Endometrium (tissue), 2 donors: ENCODE results near the gene WASF3.
"Not testable (repeated sequence)": the region's sequence is repeated elsewhere in the genome, so short reads cannot be mapped to it uniquely, and the experiment has no call there.

Experiments
- FAIRE-seq: peaks from 2 replicates; lab custom pipeline; 2012; peaks lifted over from hg19 to GRCh38; lab: Jason Lieb, UNC
- donor health status: control.
- donor health status: control.

Gene WASF3

GRCh38 chr13:26719356-26719945 is 162.0 kb downstream of the WASF3 start:
- no peak for FAIRE-seq

GRCh38 chr13:26721251-26722121 is 164.0 kb downstream of the WASF3 start:
- no peak for FAIRE-seq

- no peak for FAIRE-seq
Measured at GRCh38 chr13:26722321-26722720, 164.8 kb downstream of the WASF3 start.

- not testable (repeated sequence) for FAIRE-seq
Measured at GRCh38 chr13:26723620-26724019, 166.1 kb downstream of the WASF3 start.

GRCh38 chr13:26726684-26727083 is 169.2 kb downstream of the WASF3 start:
- no peak for FAIRE-seq

GRCh38 chr13:26727122-26727521 is 169.6 kb downstream of the WASF3 start:
- FAIRE-seq = no peak

GRCh38 chr13:26727633-26728032 is 170.2 kb downstream of the WASF3 start:
- FAIRE-seq = no peak

- no peak for FAIRE-seq
Measured at GRCh38 chr13:26735677-26736076, 178.2 kb downstream of the WASF3 start.
